Panc1 (cell line): ENCODE results near the gene RCN2. TPM values are rescaled to one million over a fixed set of nuclear protein-coding genes. Genes with fewer than 3 reads are reported as not detected.
A peak's percentile ranks its signal among the peaks of the same experiment; 100 is the strongest.

Experiments
- ATAC-seq: fragments of 200-7000 bp; cut with Tn5 transposase; 2 replicates; pipeline ENCODE4 v1.9.1; 2020; ENCODE audit warnings: mild to moderate bottlenecking, moderate library complexity
- BruUV-seq: library from RNA; stranded (reverse); fragments of 400-500 nt; replicated peaks from 2 replicates; lab custom pipeline; 2021; lab: Mats Ljungman, UMichigan
- CTCF ChIA-PET: fragments of 300-600 bp; sonication (Branson Sonifier 250); formaldehyde crosslinking; loops from one replicate; lab custom pipeline; 2022; ENCODE audit warnings: antibody characterized with exemption; lab: Charles Lee
- POLR2A ChIA-PET: fragments of 300-600 bp; sonication (Branson Sonifier 250); formaldehyde crosslinking; loops from one replicate; lab custom pipeline; 2022; ENCODE audit warnings: antibody characterized with exemption; lab: Charles Lee
- DNase-seq: peaks from one replicate; pipeline ENCODE4 v3.0.0-alpha.2; 2010; ENCODE audit warnings: low read depth, low spot score
- H3K27ac ChIP-seq: 2 replicates; pipeline ENCODE4 v1.5.1; 2011; ENCODE audit warnings: mild to moderate bottlenecking, low read length, inconsistent platforms
- H3K27me3 ChIP-seq: fragments of 200-500 bp; sonication (Bioruptor generic); 2 replicates; pipeline ENCODE4 v1.6.0; 2014; ENCODE audit warnings: low read length, inconsistent platforms; ENCODE audit not compliant: control insufficient read depth, insufficient read depth
- H3K36me3 ChIP-seq: fragments of 200-500 bp; sonication (Bioruptor generic); 2 replicates; pipeline ENCODE4 v1.5.1; 2014; ENCODE audit warnings: inconsistent platforms, mild to moderate bottlenecking, low read length, moderate library complexity; ENCODE audit not compliant: control insufficient read depth, insufficient read depth
- H3K4me1 ChIP-seq: 2 replicates; pipeline ENCODE4 v1.5.1; 2011; ENCODE audit warnings: inconsistent platforms, mild to moderate bottlenecking, low read length, moderate library complexity; ENCODE audit not compliant: control insufficient read depth, insufficient read depth
- H3K4me3 ChIP-seq, 2 experiments: 2 replicates each; pipeline ENCODE4 v1.5.1; 2011 to 2012; ENCODE audit warnings: low read depth in 2 of 2, low read length in 2 of 2, mild to moderate bottlenecking in 2 of 2, inconsistent platforms in 1 of 2, moderate library complexity in 1 of 2
- H3K9me3 ChIP-seq: fragments of 200-500 bp; sonication (Bioruptor generic); 2 replicates; pipeline ENCODE4 v1.5.1; 2014; ENCODE audit warnings: low read depth, mild to moderate bottlenecking, inconsistent platforms, low read length, moderate library complexity; ENCODE audit not compliant: control insufficient read depth, insufficient read depth
- POLR2AphosphoS5 ChIP-seq: IDR thresholded peaks from 2 replicates; pipeline ENCODE4 v1.6.1; 2012; ENCODE audit warnings: mild to moderate bottlenecking, low read depth, low read length, moderate library complexity
- SIN3A ChIP-seq: IDR thresholded peaks from 2 replicates; pipeline ENCODE4 v1.6.1; 2012; ENCODE audit warnings: low read depth, mild to moderate bottlenecking, low read length, moderate library complexity, borderline replicate concordance; ENCODE audit not compliant: insufficient read depth
- TCF7L2 ChIP-seq: IDR thresholded peaks from 2 replicates; pipeline ENCODE4 v1.6.1; 2011; ENCODE audit warnings: mild to moderate bottlenecking, low read depth, low read length, inconsistent platforms
- in situ Hi-C: cut with HindIII; loops from 2 replicates; pipeline ENCODE4 v1.10.0; 2016; ENCODE audit warnings: low sequenced_read_pairs, low pct_unique_long_range_greater_than_20kb
- intact Hi-C: fragments of 100-400 bp; cut with micrococcal nuclease; formaldehyde crosslinking; loops from one replicate; pipeline ENCODE4 v1.10.0; 2022; ENCODE audit not compliant: unreplicated experiment
- total RNA-seq: library from RNA; stranded (reverse); gene quantifications from one replicate; pipeline ENCODE4 v1.2.1, GENCODE V29; 2021; ENCODE audit not compliant: unreplicated experiment
- TF ChIP-seq, protein P1 (sequence below), 2 experiments: IDR thresholded peaks; 2 replicates each; pipeline ENCODE4 v1.6.1; 2011 to 2012; ENCODE audit warnings: low read depth in 2 of 2, control low read depth in 1 of 2, low read length in 1 of 2, mild to moderate bottlenecking in 1 of 2, moderate library complexity in 1 of 2; ENCODE audit not compliant: insufficient read depth in 1 of 2
- TF ChIP-seq, protein P2 (sequence below): fragments of 450-650 bp; IDR thresholded peaks from 2 replicates; pipeline ENCODE4 v1.5.1; 2017; ENCODE audit warnings: mild to moderate bottlenecking

The RCN2 gene
- total RNA-seq, 1 experiment from 2014 or later = 60.7 TPM

DNA sequence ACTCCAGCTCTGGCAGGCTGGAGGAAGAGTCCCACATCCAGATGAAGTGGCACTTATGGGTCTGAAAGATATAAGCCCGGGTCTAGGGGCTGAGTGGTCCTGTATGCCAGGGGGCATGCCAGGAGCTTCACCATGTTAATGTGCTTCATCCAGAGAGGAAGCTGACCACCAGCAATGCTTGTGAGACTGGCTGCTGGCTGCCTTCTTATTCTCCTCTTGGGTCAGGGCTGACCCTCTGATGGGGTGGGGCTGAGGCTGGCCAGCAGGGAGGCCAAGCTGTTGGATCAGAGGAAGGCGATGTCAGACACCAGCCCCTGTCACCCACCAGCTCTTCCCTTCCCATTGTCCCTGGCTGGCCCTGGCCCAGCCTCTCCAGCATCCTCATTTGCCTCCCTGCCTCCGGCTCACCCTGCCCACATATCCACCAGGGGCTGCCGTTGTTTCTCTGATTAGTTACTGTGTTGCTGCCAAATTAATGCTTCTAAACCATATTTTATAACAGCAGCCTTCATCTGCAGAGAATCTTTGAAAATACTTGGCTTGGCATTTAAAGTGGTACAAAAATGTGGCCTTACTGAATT is 43.0 kb downstream of the RCN2 start:
- DNase-seq (no peak), ATAC-seq (peak; percentile 34; the same call in 1 of the 2 replicates)
- intact Hi-C loops = no loop called here
- Histone ChIP-seq H3K4me1 (no peaks in the 10 kb centered on the region), H3K27me3 (peaks cover 7% of the 10 kb centered on the region; the same call in 1 of the 2 replicates), H3K27ac (no peak overlapping the region), H3K9me3 (no peaks in the 10 kb centered on the region), H3K36me3 (no peaks in the 10 kb centered on the region), H3K4me3 (no peak overlapping the region)
- BruUV-seq = no TSS peak
- in situ Hi-C loops = no loop called here
- ChIA-PET POLR2A (no interaction called here), CTCF (interaction anchor here (0.6 kb wide), 1 partner anchor 230 kb away, joined by 4 read pairs; no protein-coding TSS in a partner anchor)
- TF ChIP-seq TCF7L2 (no peak), POLR2AphosphoS5 (no peak), SIN3A (no peak)
- TF ChIP-seq, protein P1, sequence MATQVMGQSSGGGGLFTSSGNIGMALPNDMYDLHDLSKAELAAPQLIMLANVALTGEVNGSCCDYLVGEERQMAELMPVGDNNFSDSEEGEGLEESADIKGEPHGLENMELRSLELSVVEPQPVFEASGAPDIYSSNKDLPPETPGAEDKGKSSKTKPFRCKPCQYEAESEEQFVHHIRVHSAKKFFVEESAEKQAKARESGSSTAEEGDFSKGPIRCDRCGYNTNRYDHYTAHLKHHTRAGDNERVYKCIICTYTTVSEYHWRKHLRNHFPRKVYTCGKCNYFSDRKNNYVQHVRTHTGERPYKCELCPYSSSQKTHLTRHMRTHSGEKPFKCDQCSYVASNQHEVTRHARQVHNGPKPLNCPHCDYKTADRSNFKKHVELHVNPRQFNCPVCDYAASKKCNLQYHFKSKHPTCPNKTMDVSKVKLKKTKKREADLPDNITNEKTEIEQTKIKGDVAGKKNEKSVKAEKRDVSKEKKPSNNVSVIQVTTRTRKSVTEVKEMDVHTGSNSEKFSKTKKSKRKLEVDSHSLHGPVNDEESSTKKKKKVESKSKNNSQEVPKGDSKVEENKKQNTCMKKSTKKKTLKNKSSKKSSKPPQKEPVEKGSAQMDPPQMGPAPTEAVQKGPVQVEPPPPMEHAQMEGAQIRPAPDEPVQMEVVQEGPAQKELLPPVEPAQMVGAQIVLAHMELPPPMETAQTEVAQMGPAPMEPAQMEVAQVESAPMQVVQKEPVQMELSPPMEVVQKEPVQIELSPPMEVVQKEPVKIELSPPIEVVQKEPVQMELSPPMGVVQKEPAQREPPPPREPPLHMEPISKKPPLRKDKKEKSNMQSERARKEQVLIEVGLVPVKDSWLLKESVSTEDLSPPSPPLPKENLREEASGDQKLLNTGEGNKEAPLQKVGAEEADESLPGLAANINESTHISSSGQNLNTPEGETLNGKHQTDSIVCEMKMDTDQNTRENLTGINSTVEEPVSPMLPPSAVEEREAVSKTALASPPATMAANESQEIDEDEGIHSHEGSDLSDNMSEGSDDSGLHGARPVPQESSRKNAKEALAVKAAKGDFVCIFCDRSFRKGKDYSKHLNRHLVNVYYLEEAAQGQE (IDR thresholded peaks at IDR 0.05; ENCODE audit: insufficient read depth in 1 of 2, low read depth in 2 of 2, low read length in 1 of 2) = no peak
- TF ChIP-seq, protein P2, sequence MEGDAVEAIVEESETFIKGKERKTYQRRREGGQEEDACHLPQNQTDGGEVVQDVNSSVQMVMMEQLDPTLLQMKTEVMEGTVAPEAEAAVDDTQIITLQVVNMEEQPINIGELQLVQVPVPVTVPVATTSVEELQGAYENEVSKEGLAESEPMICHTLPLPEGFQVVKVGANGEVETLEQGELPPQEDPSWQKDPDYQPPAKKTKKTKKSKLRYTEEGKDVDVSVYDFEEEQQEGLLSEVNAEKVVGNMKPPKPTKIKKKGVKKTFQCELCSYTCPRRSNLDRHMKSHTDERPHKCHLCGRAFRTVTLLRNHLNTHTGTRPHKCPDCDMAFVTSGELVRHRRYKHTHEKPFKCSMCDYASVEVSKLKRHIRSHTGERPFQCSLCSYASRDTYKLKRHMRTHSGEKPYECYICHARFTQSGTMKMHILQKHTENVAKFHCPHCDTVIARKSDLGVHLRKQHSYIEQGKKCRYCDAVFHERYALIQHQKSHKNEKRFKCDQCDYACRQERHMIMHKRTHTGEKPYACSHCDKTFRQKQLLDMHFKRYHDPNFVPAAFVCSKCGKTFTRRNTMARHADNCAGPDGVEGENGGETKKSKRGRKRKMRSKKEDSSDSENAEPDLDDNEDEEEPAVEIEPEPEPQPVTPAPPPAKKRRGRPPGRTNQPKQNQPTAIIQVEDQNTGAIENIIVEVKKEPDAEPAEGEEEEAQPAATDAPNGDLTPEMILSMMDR = no peak

DNA sequence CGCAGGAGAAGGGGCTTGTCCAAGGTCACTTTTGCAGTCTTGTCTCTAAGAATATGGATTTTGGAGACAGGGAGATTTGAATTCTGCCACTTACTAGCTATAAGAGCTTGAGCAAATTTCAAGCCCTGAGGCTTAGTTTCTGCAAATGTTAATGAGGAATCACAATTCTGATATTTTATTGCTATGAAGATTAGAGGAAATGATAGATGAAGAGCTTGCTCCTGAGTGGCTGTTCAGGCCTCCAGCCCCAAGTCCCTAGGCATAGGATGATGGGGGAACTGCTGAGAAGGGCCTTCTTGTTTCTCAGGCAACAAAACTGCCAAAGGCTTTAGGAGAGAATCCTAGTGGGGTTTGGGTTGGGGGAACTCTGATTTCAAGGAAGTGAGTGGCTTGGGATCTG is 44.6 kb downstream of the RCN2 start:
- Histone ChIP-seq H3K9me3 (no peaks in the 10 kb centered on the region), H3K4me3 (no peak overlapping the region), H3K4me1 (no peaks in the 10 kb centered on the region), H3K27me3 (peaks cover 3% of the 10 kb centered on the region; the same call in 1 of the 2 replicates), H3K36me3 (no peaks in the 10 kb centered on the region), H3K27ac (no peak overlapping the region)
- in situ Hi-C loops (no loop called here), intact Hi-C loops (no loop called here)
- DNase-seq (no peak), ATAC-seq (no peak)
- no peak for TF ChIP-seq SIN3A
- TF ChIP-seq, protein P1 (IDR thresholded peaks at IDR 0.05; ENCODE audit: insufficient read depth in 1 of 2, low read depth in 2 of 2, low read length in 1 of 2) = no peak
- TF ChIP-seq, protein P2 = no peak
- no peak for TF ChIP-seq POLR2AphosphoS5
- TF ChIP-seq TCF7L2 = no peak
- BruUV-seq = no TSS peak
- ChIA-PET POLR2A (no interaction called here), CTCF (no interaction called here)
